Mucosa of descending colon (tissue), 3 donors: ENCODE measurements around the gene APLP1. TPM values are rescaled to one million over a fixed set of nuclear protein-coding genes. Genes with fewer than 3 reads are reported as not detected.
A peak's percentile ranks its signal among the peaks of the same experiment; 100 is the strongest.

Source experiments
- ATAC-seq: fragments of 200-7000 bp; cut with Tn5 transposase; one replicate; pipeline ENCODE4 v1.9.1; 2020; ENCODE audit warnings: mild to moderate bottlenecking, moderate library complexity
- DNase-seq, 3 donors: peaks; one replicate each; pipeline ENCODE4 v3.0.0-alpha.2; 2020
- H3K36me3 ChIP-seq: fragments of 200-600 bp; one replicate; pipeline ENCODE4 v1.8.0; 2021; ENCODE audit warnings: low read depth, mild to moderate bottlenecking
- H3K4me1 ChIP-seq: fragments of 200-600 bp; one replicate; pipeline ENCODE4 v1.8.0; 2021; ENCODE audit warnings: low read depth, mild to moderate bottlenecking
- H3K4me3 ChIP-seq: fragments of 200-600 bp; one replicate; pipeline ENCODE4 v1.8.0; 2021; ENCODE audit warnings: mild to moderate bottlenecking
- H3K9me3 ChIP-seq: fragments of 200-600 bp; one replicate; pipeline ENCODE4 v1.8.0; 2021; ENCODE audit warnings: mild to moderate bottlenecking
- CTCF ChIP-seq: fragments of 200-600 bp; IDR thresholded peaks from one replicate; pipeline ENCODE4 v1.8.0; 2022; ENCODE audit warnings: antibody characterized with exemption, mild to moderate bottlenecking
- intact Hi-C, 2 donors: fragments of 100-400 bp; cut with DNase I in 1 of 2; cut with micrococcal nuclease in 1 of 2; formaldehyde crosslinking; loops; one replicate each; pipeline versions ENCODE4 v1.11.0 to v1.11.1; 2022; cut with DNase I, micrococcal nuclease
- long read RNA-seq, 2 donors: library from polyadenylated mRNA; unstranded; transcript quantifications; one replicate each; pipeline ENCODE4 v2.0.0, GENCODE V29; 2019 to 2021
- total RNA-seq, 3 donors: library from RNA; stranded (reverse); fragmentation: NEBNext Ultra II Directional in 2 of 3; extraction: Animal tissue kit (Norgen Biotek cat#: 25700) in 2 of 3; gene quantifications; one replicate each; pipeline versions ENCODE4 v1.2.1 to v1.2.4, GENCODE V29; 2021 to 2023
- donor health status: DM: no; HTN: no; CAD: no; lungs with moderate emphysema.
- donor health status: DM: no; HTN: no; CAD: no.
- donor health status: DM: no; HTN: yes; CAD: no.

Gene APLP1
- 10 to 100 TPM in 1 of 3 donors, 1 to 10 TPM in 2; 1.6 to 13.2 (median 1.9) TPM for total RNA-seq
- long read RNA-seq, donor 1, transcript APLP1-201 (17 exons, 2,495 nt), result major isoform, 5 of 25 reads
- long read RNA-seq, donor 1, partial matches to known transcripts, result 4 of 25 reads
- long read RNA-seq, donor 1, other reads (novel, unspliced or antisense), result 16 of 25 reads
- long read RNA-seq, donor 2, result 0 reads

- no peak for TF ChIP-seq CTCF
- H3K4me3 ChIP-seq, result no peak within 1 kb of the TSS
- no peaks in the 10 kb centered on the region for H3K36me3 ChIP-seq
- intact Hi-C loops, result no loop called here
- H3K9me3 ChIP-seq, result no peaks in the 10 kb centered on the region
- ATAC-seq, result peak; percentile 85
- H3K4me1 ChIP-seq, result peaks cover 18% of the 10 kb centered on the region
- DNase-seq, result peak in 2 of 3 donors; percentile 68 to 76
Measured at GRCh38 chr19:35868172-35868822, at the start of gene APLP1. TSS of gene APLP1 (plus strand) at chr19:35868574. CDS start at chr19:35868637, 63 bp downstream.

- intact Hi-C loops, result no loop called here
- H3K9me3 ChIP-seq, result no peaks in the 10 kb centered on the region
- no peaks in the 10 kb centered on the region for H3K36me3 ChIP-seq
- no peak for TF ChIP-seq CTCF
- no peaks in the 10 kb centered on the region for H3K4me1 ChIP-seq
- H3K4me3 ChIP-seq, result no peak overlapping the region
- DNase-seq (no peak), ATAC-seq (no peak)
Measured at GRCh38 chr19:35822579-35822978, 45.8 kb upstream of the APLP1 start.

- Histone ChIP-seq H3K36me3 (no peaks in the 10 kb centered on the region), H3K4me3 (no peak overlapping the region), H3K9me3 (no peaks in the 10 kb centered on the region), H3K4me1 (no peaks in the 10 kb centered on the region)
- no peak for ATAC-seq
- TF ChIP-seq CTCF, result no peak
- no peak for DNase-seq
- intact Hi-C loops, result no loop called here
Measured at GRCh38 chr19:35824150-35824549, 44.2 kb upstream of the APLP1 start.

- ATAC-seq (peak; percentile 58), DNase-seq (peak in 2 of 3 donors; percentile 65 to 83)
- Histone ChIP-seq H3K4me1 (no peaks in the 10 kb centered on the region), H3K9me3 (no peaks in the 10 kb centered on the region), H3K36me3 (no peaks in the 10 kb centered on the region), H3K4me3 (no peak overlapping the region)
- intact Hi-C loops, result no loop called here
- TF ChIP-seq CTCF, result no peak
Measured at GRCh38 chr19:35828692-35829301, 39.6 kb upstream of the APLP1 start.

- no peak overlapping the region for H3K4me3 ChIP-seq
- TF ChIP-seq CTCF, result no peak
- no peaks in the 10 kb centered on the region for H3K4me1 ChIP-seq
- ATAC-seq, result no peak
- intact Hi-C loops, result no loop called here
- no peaks in the 10 kb centered on the region for H3K9me3 ChIP-seq
- no peaks in the 10 kb centered on the region for H3K36me3 ChIP-seq
- DNase-seq, result no peak
Measured at GRCh38 chr19:35830986-35831385, 37.4 kb upstream of the APLP1 start.
